ENCODE measurements around the gene TMPRSS15.

DNA sequence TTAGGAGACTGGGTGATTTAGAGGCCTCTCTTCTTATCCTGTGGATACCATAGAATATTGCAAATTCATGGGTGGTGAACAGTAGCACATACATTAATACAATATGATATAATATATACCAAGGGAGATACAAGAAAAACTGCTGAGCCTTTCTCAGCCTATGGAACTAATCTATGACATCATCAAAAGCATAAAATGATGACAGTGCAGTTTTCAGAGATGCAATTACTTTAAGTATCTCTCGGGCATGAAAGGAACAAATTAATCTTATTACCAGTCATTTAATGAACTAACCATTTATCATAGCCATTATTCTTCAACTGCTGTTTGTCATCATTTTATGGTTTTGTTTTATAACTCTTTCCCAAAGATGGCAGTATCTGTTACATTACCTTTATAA, 155.4 kb downstream of the TMPRSS15 start:
- TF ChIP-seq, protein P1, sequence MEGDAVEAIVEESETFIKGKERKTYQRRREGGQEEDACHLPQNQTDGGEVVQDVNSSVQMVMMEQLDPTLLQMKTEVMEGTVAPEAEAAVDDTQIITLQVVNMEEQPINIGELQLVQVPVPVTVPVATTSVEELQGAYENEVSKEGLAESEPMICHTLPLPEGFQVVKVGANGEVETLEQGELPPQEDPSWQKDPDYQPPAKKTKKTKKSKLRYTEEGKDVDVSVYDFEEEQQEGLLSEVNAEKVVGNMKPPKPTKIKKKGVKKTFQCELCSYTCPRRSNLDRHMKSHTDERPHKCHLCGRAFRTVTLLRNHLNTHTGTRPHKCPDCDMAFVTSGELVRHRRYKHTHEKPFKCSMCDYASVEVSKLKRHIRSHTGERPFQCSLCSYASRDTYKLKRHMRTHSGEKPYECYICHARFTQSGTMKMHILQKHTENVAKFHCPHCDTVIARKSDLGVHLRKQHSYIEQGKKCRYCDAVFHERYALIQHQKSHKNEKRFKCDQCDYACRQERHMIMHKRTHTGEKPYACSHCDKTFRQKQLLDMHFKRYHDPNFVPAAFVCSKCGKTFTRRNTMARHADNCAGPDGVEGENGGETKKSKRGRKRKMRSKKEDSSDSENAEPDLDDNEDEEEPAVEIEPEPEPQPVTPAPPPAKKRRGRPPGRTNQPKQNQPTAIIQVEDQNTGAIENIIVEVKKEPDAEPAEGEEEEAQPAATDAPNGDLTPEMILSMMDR (optimal IDR thresholded peaks at IDR 0.05 in 1 of 3, IDR thresholded peaks at IDR 0.05 in 1 of 3, conservative IDR thresholded peaks at IDR 0.05 in 1 of 3; ENCODE audit: extremely low read depth in 1 of 3, insufficient read depth in 2 of 3, low read length in 3 of 3): no peak
- TF ChIP-seq EZH2 (IDR thresholded peaks at IDR 0.05; ENCODE audit: low read length): no peak

Data from keratinocyte (primary cell).